H1 (cell line): Measurements from ENCODE around the gene CBLL2. TPM values are rescaled to one million over a fixed set of nuclear protein-coding genes. Genes with fewer than 3 reads are reported as not detected.

ENCODE experiments used
- CHD2 ChIP-seq: IDR thresholded peaks from 2 replicates; pipeline ENCODE4 v1.6.1; 2012; ENCODE audit warnings: low read length, improper control_type of control experiment
- CHD7 ChIP-seq: fragments of 300-600 bp; sonication (generic); IDR thresholded peaks from 2 replicates; pipeline ENCODE4 v1.7.1; 2012; ENCODE audit warnings: low read length, moderate library complexity, mild to moderate bottlenecking, inconsistent platforms; ENCODE audit not compliant: insufficient replicate concordance
- EZH2 ChIP-seq: fragments of 200-600 bp; sonication (generic); IDR thresholded peaks from 2 replicates; pipeline ENCODE4 v1.7.1; 2012; ENCODE audit warnings: low read depth, mild to moderate bottlenecking, moderate library complexity, low read length, inconsistent platforms; ENCODE audit not compliant: severe bottlenecking
- GTF2F1 ChIP-seq: IDR thresholded peaks from 2 replicates; pipeline ENCODE4 v1.6.1; 2012; ENCODE audit warnings: low read depth, low read length, improper control_type of control experiment, borderline replicate concordance
- JUND ChIP-seq: IDR thresholded peaks from 2 replicates; pipeline ENCODE4 v1.6.1; 2011; ENCODE audit warnings: mild to moderate bottlenecking, improper control_type of control experiment, low read length
- KDM1A ChIP-seq: fragments of 200-600, 300-600 bp; sonication (generic); IDR thresholded peaks from 2 replicates; pipeline ENCODE4 v1.7.1; 2016; ENCODE audit warnings: mild to moderate bottlenecking, low read length, borderline replicate concordance
- NRF1 ChIP-seq: IDR thresholded peaks from 2 replicates; pipeline ENCODE4 v1.6.1; 2011; ENCODE audit warnings: mild to moderate bottlenecking, low read depth, low read length, improper control_type of control experiment
- RFX5 ChIP-seq: IDR thresholded peaks from 2 replicates; pipeline ENCODE4 v1.6.1; 2011; ENCODE audit warnings: low read depth, low read length, improper control_type of control experiment, borderline replicate concordance
- SP1 ChIP-seq: IDR thresholded peaks from 2 replicates; pipeline ENCODE4 v1.6.1; 2011; ENCODE audit warnings: low read depth, low read length
- SUZ12 ChIP-seq: fragments of 200-600 bp; sonication (generic); IDR thresholded peaks from 2 replicates; pipeline ENCODE4 v1.6.1; 2012; ENCODE audit warnings: mild to moderate bottlenecking, inconsistent platforms, low read length, moderate library complexity, mixed read lengths
- TEAD4 ChIP-seq: IDR thresholded peaks from 2 replicates; pipeline ENCODE4 v1.6.1; 2012; ENCODE audit warnings: low read depth, low read length, inconsistent platforms, mixed read lengths
- USF2 ChIP-seq: IDR thresholded peaks from 2 replicates; pipeline ENCODE4 v1.6.1; 2011; ENCODE audit warnings: low read length, improper control_type of control experiment
- polyA plus RNA-seq, 7 experiments: library from polyadenylated mRNA; depleted of rRNA in 3 of 7; stranded (reverse) in 5 of 7; unstranded in 2 of 7; fragments of >200 nt in 5 of 7; fragments of 200-250 nt in 2 of 7; gene quantifications; 1 replicate in 5 of 7; 2 replicates in 1 of 7; 4 replicates in 1 of 7; pipeline versions ENCODE4 v1.2.1 to v1.2.3, GENCODE V29; 2011 to 2013; ENCODE audit warnings: missing spikeins in 2 of 7, mixed read lengths in 2 of 7
- total RNA-seq: library from RNA; stranded (reverse); fragmentation: NEBNext Ultra II Directional; extraction: Animal tissue kit (Norgen Biotek cat#: 25700); gene quantifications from 2 replicates; pipeline ENCODE4 v1.2.1, GENCODE V29; 2021

CBLL2 gene
- total and polyA plus RNA-seq, 2 of the 8 experiments (the other 6 are each of a cell fraction or from before 2014, with no cell fraction given): not detected

- TF ChIP-seq CHD7 (no peak), CHD2 (no peak), GTF2F1 (no peak), SUZ12 (no peak), JUND (no peak), KDM1A (no peak), EZH2 (no peak), TEAD4 (no peak), SP1 (no peak), RFX5 (no peak), USF2 (no peak), NRF1 (no peak)
These were observed 27.4 kb downstream of the CBLL2 start (continued) for GRCh38 chrX:22300130-22300529.
